Measurements from ENCODE around the gene SNX3.

Gene SNX3

DNA sequence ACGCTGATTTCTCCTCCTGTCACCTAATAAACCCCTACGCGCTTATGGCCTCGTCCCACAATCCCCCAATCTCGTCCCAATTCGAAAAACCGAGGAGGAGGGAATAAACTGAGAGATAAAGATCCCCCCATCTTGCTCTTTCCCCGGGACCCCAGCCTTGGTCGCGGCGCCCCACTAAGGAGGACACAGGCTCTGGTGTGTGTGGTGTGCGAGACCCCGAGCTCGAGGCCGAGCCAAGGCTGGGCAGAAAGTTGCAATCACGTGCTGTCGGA lies 96.4 kb downstream of the SNX3 start:
- Histone ChIP-seq H3K4me2 (ENCODE audit: low read length) (no peak overlapping the region), H2AFZ (ENCODE audit: low read length) (no peak overlapping the region), H3K79me2 (ENCODE audit: insufficient read depth, low read length) (no peaks in the 10 kb centered on the region), H3F3A (ENCODE audit: insufficient read depth, low read length) (no peaks in the 10 kb centered on the region), H4K20me1 (ENCODE audit: insufficient read depth, low read length) (no peaks in the 10 kb centered on the region), H3K27me3 (ENCODE audit: insufficient read depth, low read length) (peaks cover 12% of the 10 kb centered on the region), H3K9ac (ENCODE audit: low read length) (no peak overlapping the region), H3K4me3 (ENCODE audit: low read depth, low read length, poor library complexity, severe bottlenecking) (no peak overlapping the region), H3K4me1 (ENCODE audit: insufficient read depth, low read length, severe bottlenecking) (peaks cover 13% of the 10 kb centered on the region), H3K9me3 (ENCODE audit: low read length) (no peaks in the 10 kb centered on the region), H3K9me2 (ENCODE audit: low read depth, low read length) (no peaks in the 10 kb centered on the region), H3K36me3 (ENCODE audit: insufficient read depth, low read length) (no peaks in the 10 kb centered on the region), H3K27ac (ENCODE audit: low read depth, low read length, poor library complexity, severe bottlenecking) (no peak overlapping the region)
- TF ChIP-seq EZH2 (IDR thresholded peaks at IDR 0.05; ENCODE audit: borderline replicate concordance, low read length), result no peak
- TF ChIP-seq, protein P1, sequence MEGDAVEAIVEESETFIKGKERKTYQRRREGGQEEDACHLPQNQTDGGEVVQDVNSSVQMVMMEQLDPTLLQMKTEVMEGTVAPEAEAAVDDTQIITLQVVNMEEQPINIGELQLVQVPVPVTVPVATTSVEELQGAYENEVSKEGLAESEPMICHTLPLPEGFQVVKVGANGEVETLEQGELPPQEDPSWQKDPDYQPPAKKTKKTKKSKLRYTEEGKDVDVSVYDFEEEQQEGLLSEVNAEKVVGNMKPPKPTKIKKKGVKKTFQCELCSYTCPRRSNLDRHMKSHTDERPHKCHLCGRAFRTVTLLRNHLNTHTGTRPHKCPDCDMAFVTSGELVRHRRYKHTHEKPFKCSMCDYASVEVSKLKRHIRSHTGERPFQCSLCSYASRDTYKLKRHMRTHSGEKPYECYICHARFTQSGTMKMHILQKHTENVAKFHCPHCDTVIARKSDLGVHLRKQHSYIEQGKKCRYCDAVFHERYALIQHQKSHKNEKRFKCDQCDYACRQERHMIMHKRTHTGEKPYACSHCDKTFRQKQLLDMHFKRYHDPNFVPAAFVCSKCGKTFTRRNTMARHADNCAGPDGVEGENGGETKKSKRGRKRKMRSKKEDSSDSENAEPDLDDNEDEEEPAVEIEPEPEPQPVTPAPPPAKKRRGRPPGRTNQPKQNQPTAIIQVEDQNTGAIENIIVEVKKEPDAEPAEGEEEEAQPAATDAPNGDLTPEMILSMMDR (IDR thresholded peaks at IDR 0.05; ENCODE audit: low read length), result no peak

DNA sequence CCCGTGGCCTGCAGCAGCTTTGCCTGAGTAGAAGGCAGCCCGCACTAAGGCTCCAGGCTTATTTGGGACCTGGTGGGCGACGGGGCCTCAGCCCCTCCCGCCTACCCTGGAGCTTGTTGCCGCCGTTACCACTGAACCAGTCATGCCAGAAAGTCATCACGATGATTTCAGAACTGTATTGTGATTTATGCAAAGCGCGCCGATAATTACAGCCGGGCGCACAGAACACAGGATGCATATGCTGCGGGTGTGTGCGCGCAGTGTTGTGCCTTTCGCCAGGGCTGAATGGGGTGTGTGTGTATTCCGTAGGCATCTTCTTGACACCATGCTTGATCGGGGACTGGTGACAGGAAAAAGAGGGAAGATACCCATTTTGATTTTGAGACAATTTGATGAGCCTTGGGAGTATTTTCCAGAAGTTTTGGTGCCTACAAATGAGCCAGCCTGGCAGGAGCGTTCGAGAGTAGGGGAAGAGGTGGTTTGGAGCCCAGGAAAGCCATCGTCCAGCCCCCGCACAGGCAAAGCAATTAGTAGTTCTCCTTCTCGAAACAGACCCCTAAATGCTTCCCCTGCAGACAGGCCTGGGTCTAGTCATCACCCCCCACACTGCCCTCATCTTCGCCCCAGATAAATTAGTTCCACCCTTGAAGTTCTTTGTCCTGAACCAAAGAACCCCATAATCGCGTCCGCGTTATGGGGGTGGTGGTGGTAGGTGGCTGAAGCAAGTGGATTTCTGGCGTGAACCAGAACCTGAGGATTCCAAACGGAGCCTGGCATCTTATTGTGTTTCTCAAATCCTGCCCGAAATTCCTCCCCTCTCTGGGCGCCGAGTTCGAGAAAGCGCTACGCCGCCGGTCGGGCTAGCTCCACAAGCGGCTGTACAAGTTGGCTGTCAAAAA lies 96.9 kb downstream of the SNX3 start:
- no peak overlapping the region for H3K4me3 ChIP-seq (ENCODE audit: low read depth, low read length, poor library complexity, severe bottlenecking)
- no peaks in the 10 kb centered on the region for H3K9me2 ChIP-seq (ENCODE audit: low read depth, low read length)
- no peaks in the 10 kb centered on the region for H3F3A ChIP-seq (ENCODE audit: insufficient read depth, low read length)
- no peak overlapping the region for H2AFZ ChIP-seq (ENCODE audit: low read length)
- H3K9me3 ChIP-seq (ENCODE audit: low read length), result no peaks in the 10 kb centered on the region
- no peak overlapping the region for H3K27ac ChIP-seq (ENCODE audit: low read depth, low read length, poor library complexity, severe bottlenecking)
- H3K4me2 ChIP-seq (ENCODE audit: low read length), result no peak overlapping the region
- no peaks in the 10 kb centered on the region for H3K36me3 ChIP-seq (ENCODE audit: insufficient read depth, low read length)
- TF ChIP-seq, protein P1 (IDR thresholded peaks at IDR 0.05; ENCODE audit: low read length), result no peak
- TF ChIP-seq EZH2 (IDR thresholded peaks at IDR 0.05; ENCODE audit: borderline replicate concordance, low read length), result no peak
- H3K4me1 ChIP-seq (ENCODE audit: insufficient read depth, low read length, severe bottlenecking), result peaks cover 9% of the 10 kb centered on the region
- H3K79me2 ChIP-seq (ENCODE audit: insufficient read depth, low read length), result no peaks in the 10 kb centered on the region
- H4K20me1 ChIP-seq (ENCODE audit: insufficient read depth, low read length), result no peaks in the 10 kb centered on the region
- peaks cover 7% of the 10 kb centered on the region for H3K27me3 ChIP-seq (ENCODE audit: insufficient read depth, low read length)
- H3K9ac ChIP-seq (ENCODE audit: low read length), result no peak overlapping the region

DNA sequence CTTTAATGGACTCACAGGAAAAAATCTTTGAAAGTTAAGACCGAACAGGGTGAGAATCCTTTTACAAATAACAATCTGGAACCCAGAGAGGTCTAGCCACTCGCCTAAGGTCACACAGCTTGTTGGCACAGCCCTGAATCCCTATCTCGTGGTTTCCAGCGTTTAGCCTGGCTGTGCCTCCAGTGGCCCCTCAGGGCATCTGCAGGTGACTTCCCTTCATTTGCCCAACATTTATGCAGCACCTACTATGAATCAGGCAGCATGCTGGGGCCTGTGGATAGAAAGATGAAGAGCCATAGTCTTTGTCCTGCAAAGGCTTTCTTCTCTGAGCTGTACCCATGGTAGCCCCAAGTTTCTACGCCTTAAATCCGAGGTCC lies 97.6 kb downstream of the SNX3 start:
- Histone ChIP-seq H3K4me2 (ENCODE audit: low read length) (no peak overlapping the region), H3K27me3 (ENCODE audit: insufficient read depth, low read length) (peaks cover 6% of the 10 kb centered on the region; the same call in 1 of the 2 replicates), H3K9me3 (ENCODE audit: low read length) (no peaks in the 10 kb centered on the region)

More for the DNA sequence above, 97.6 kb downstream of the SNX3 start:
- H3K4me3 ChIP-seq (ENCODE audit: low read depth, low read length, poor library complexity, severe bottlenecking), result no peak overlapping the region
- no peaks in the 10 kb centered on the region for H4K20me1 ChIP-seq (ENCODE audit: insufficient read depth, low read length)
- no peaks in the 10 kb centered on the region for H3K9me2 ChIP-seq (ENCODE audit: low read depth, low read length)
- no peak overlapping the region for H3K27ac ChIP-seq (ENCODE audit: low read depth, low read length, poor library complexity, severe bottlenecking)
- TF ChIP-seq, protein P1 (IDR thresholded peaks at IDR 0.05; ENCODE audit: low read length), result 0 out of 2 replicates have a peak, but pooled peaks have one; percentile 16
- no peak for TF ChIP-seq EZH2 (IDR thresholded peaks at IDR 0.05; ENCODE audit: borderline replicate concordance, low read length)
- no peak overlapping the region for H2AFZ ChIP-seq (ENCODE audit: low read length)
- H3F3A ChIP-seq (ENCODE audit: insufficient read depth, low read length), result no peaks in the 10 kb centered on the region
- H3K4me1 ChIP-seq (ENCODE audit: insufficient read depth, low read length, severe bottlenecking), result peaks cover 3% of the 10 kb centered on the region
- H3K9ac ChIP-seq (ENCODE audit: low read length), result no peak overlapping the region
- H3K79me2 ChIP-seq (ENCODE audit: insufficient read depth, low read length), result no peaks in the 10 kb centered on the region
- no peaks in the 10 kb centered on the region for H3K36me3 ChIP-seq (ENCODE audit: insufficient read depth, low read length)

Data from OCI-LY1 (cell line).